ENCODE data around the gene DNAJC10.
"Not testable (repeated sequence)": the region's sequence is repeated elsewhere in the genome, so short reads cannot be mapped to it uniquely, and the experiment has no call there.

Gene DNAJC10

GRCh38 chr2:182680837-182681236 is 35.2 kb upstream of the DNAJC10 start:
- no peak for TF ChIP-seq CTCF (IDR thresholded peaks at IDR 0.05; ENCODE audit: control insufficient read depth, insufficient read depth, low read depth, low read length, missing control alignments)
- no peak for DNase-seq (ENCODE audit: low read depth)
- H3K4me3 ChIP-seq (ENCODE audit: control insufficient read depth, low read depth, low read length), result no peak overlapping the region

GRCh38 chr2:182682210-182682609 is 33.8 kb upstream of the DNAJC10 start:
- DNase-seq (ENCODE audit: low read depth), result no peak
- no peak overlapping the region for H3K4me3 ChIP-seq (ENCODE audit: control insufficient read depth, low read depth, low read length)

GRCh38 chr2:182685559-182685958 is 30.5 kb upstream of the DNAJC10 start:
- no peak overlapping the region for H3K4me3 ChIP-seq (ENCODE audit: control insufficient read depth, low read depth, low read length)
- no peak for TF ChIP-seq CTCF (IDR thresholded peaks at IDR 0.05; ENCODE audit: control insufficient read depth, insufficient read depth, low read depth, low read length, missing control alignments)
- no peak for DNase-seq (ENCODE audit: low read depth)

More at GRCh38 chr2:182682210-182682609, 33.8 kb upstream of the DNAJC10 start:
- TF ChIP-seq CTCF (IDR thresholded peaks at IDR 0.05; ENCODE audit: control insufficient read depth, insufficient read depth, low read depth, low read length, missing control alignments), result no peak

GRCh38 chr2:182686763-182687162 is 29.3 kb upstream of the DNAJC10 start:
- not testable (repeated sequence) for DNase-seq (ENCODE audit: low read depth); H3K4me3 ChIP-seq (ENCODE audit: control insufficient read depth, low read depth, low read length)

GRCh38 chr2:182694189-182694588 is 21.9 kb upstream of the DNAJC10 start:
- DNase-seq (ENCODE audit: low read depth), result no peak
- no peak for TF ChIP-seq CTCF (IDR thresholded peaks at IDR 0.05; ENCODE audit: control insufficient read depth, insufficient read depth, low read depth, low read length, missing control alignments)

GRCh38 chr2:182695776-182696175 is 20.3 kb upstream of the DNAJC10 start:
- TF ChIP-seq CTCF (IDR thresholded peaks at IDR 0.05; ENCODE audit: control insufficient read depth, insufficient read depth, low read depth, low read length, missing control alignments), result no peak
- H3K4me3 ChIP-seq (ENCODE audit: control insufficient read depth, low read depth, low read length), result no peak overlapping the region

More at GRCh38 chr2:182694189-182694588, 21.9 kb upstream of the DNAJC10 start:
- no peak overlapping the region for H3K4me3 ChIP-seq (ENCODE audit: control insufficient read depth, low read depth, low read length)

GRCh38 chr2:182698671-182699070 is 17.4 kb upstream of the DNAJC10 start:
- TF ChIP-seq CTCF (IDR thresholded peaks at IDR 0.05; ENCODE audit: control insufficient read depth, insufficient read depth, low read depth, low read length, missing control alignments), result no peak

More at GRCh38 chr2:182695776-182696175, 20.3 kb upstream of the DNAJC10 start:
- no peak for DNase-seq (ENCODE audit: low read depth)

More at GRCh38 chr2:182698671-182699070, 17.4 kb upstream of the DNAJC10 start:
- H3K4me3 ChIP-seq (ENCODE audit: control insufficient read depth, low read depth, low read length), result no peak overlapping the region
- DNase-seq (ENCODE audit: low read depth), result no peak

Measured in AG09309 (cell line).